H9 (cell line): ENCODE results near the gene ADAMTS2. TPM values are rescaled to one million over a fixed set of nuclear protein-coding genes. Genes with fewer than 3 reads are reported as not detected.

Source experiments
- DNase-seq: peaks from one replicate; pipeline ENCODE4 v3.0.0-alpha.2; 2017
- H2AFZ ChIP-seq: one replicate; pipeline ENCODE4 v1.6.1; 2013; ENCODE audit warnings: mild to moderate bottlenecking, low read length, control low read depth, moderate library complexity
- H2AK5ac ChIP-seq: 2 replicates; pipeline ENCODE4 v1.6.1; 2013; ENCODE audit warnings: low read length, control low read depth, mixed read lengths; ENCODE audit not compliant: insufficient read length
- H2BK120ac ChIP-seq: one replicate; pipeline ENCODE4 v1.6.1; 2013; ENCODE audit warnings: low read depth, mild to moderate bottlenecking, low read length, control low read depth, inconsistent platforms; ENCODE audit not compliant: poor library complexity, severe bottlenecking
- H2BK12ac ChIP-seq: 2 replicates; pipeline ENCODE4 v1.6.1; 2013; ENCODE audit warnings: low read length, control low read depth, mixed read lengths, low read depth; ENCODE audit not compliant: insufficient read length
- H2BK15ac ChIP-seq: 2 replicates; pipeline ENCODE4 v1.6.1; 2013; ENCODE audit warnings: low read depth, low read length, control low read depth
- H2BK20ac ChIP-seq: one replicate; pipeline ENCODE4 v1.6.1; 2013; ENCODE audit warnings: low read depth, mild to moderate bottlenecking, low read length, control low read depth, inconsistent platforms; ENCODE audit not compliant: poor library complexity, severe bottlenecking
- H2BK5ac ChIP-seq: 2 replicates; pipeline ENCODE4 v1.6.1; 2013; ENCODE audit warnings: low read length, control low read depth, mixed read lengths; ENCODE audit not compliant: insufficient read length
- H3K14ac ChIP-seq: 2 replicates; pipeline ENCODE4 v1.6.1; 2013; ENCODE audit warnings: low read length, control low read depth; ENCODE audit not compliant: insufficient read depth
- H3K18ac ChIP-seq: 2 replicates; pipeline ENCODE4 v1.6.1; 2013; ENCODE audit warnings: low read depth, mild to moderate bottlenecking, mixed read lengths, low read length, control low read depth; ENCODE audit not compliant: insufficient read length
- H3K23ac ChIP-seq: 2 replicates; pipeline ENCODE4 v1.6.1; 2013; ENCODE audit warnings: low read length, control low read depth, mixed read lengths, low read depth; ENCODE audit not compliant: insufficient read length
- H3K23me2 ChIP-seq: 2 replicates; pipeline ENCODE4 v1.6.1; 2013; ENCODE audit warnings: low read depth, mild to moderate bottlenecking, mixed read lengths, low read length, control low read depth; ENCODE audit not compliant: insufficient read length, poor library complexity, severe bottlenecking
- H3K27ac ChIP-seq: 2 replicates; pipeline ENCODE4 v1.5.1; 2013; ENCODE audit warnings: low read length, control low read depth, mixed read lengths, low read depth; ENCODE audit not compliant: insufficient read length
- H3K27me3 ChIP-seq: 2 replicates; pipeline ENCODE4 v1.6.1; 2013; ENCODE audit warnings: low read length, control low read depth, inconsistent platforms; ENCODE audit not compliant: insufficient read depth
- H3K4ac ChIP-seq: 2 replicates; pipeline ENCODE4 v1.6.1; 2013; ENCODE audit warnings: low read depth, mild to moderate bottlenecking, control low read depth, inconsistent platforms, low read length, moderate library complexity
- H3K4me1 ChIP-seq: 2 replicates; pipeline ENCODE4 v1.6.1; 2013; ENCODE audit warnings: low read length, control low read depth, inconsistent platforms; ENCODE audit not compliant: insufficient read depth
- H3K4me2 ChIP-seq: 2 replicates; pipeline ENCODE4 v1.6.1; 2013; ENCODE audit warnings: low read length, control low read depth, mixed read lengths; ENCODE audit not compliant: insufficient read length, insufficient read depth
- H3K56ac ChIP-seq: 2 replicates; pipeline ENCODE4 v1.6.1; 2013; ENCODE audit warnings: low read depth, mild to moderate bottlenecking, mixed read lengths, low read length, control low read depth; ENCODE audit not compliant: insufficient read length
- H3K79me1 ChIP-seq: 2 replicates; pipeline ENCODE4 v1.6.1; 2013; ENCODE audit warnings: low read depth, mild to moderate bottlenecking, moderate library complexity, low read length, control low read depth, inconsistent platforms; ENCODE audit not compliant: insufficient read depth, poor library complexity, severe bottlenecking
- H3K79me2 ChIP-seq: 2 replicates; pipeline ENCODE4 v1.6.1; 2013; ENCODE audit warnings: low read length, control low read depth, inconsistent platforms; ENCODE audit not compliant: insufficient read depth
- H3K9ac ChIP-seq: 2 replicates; pipeline ENCODE4 v1.6.1; 2013; ENCODE audit warnings: low read length, control low read depth, mixed read lengths; ENCODE audit not compliant: insufficient read length; ENCODE audit errors: extremely low read depth
- H3K9me3 ChIP-seq: one replicate; pipeline ENCODE4 v1.6.1; 2013; ENCODE audit warnings: low read depth, low read length, inconsistent platforms; ENCODE audit not compliant: control insufficient read depth
- H3T11ph ChIP-seq: one replicate; pipeline ENCODE4 v1.6.1; 2013; ENCODE audit warnings: mild to moderate bottlenecking, low read length, control low read depth, inconsistent platforms
- H4K20me1 ChIP-seq: one replicate; pipeline ENCODE4 v1.6.1; 2013; ENCODE audit not compliant: control insufficient read depth, insufficient read length, insufficient read depth
- H4K5ac ChIP-seq: 2 replicates; pipeline ENCODE4 v1.6.1; 2013; ENCODE audit warnings: low read depth, mild to moderate bottlenecking, mixed read lengths, low read length, control low read depth; ENCODE audit not compliant: insufficient read length
- H4K8ac ChIP-seq: replicated peaks from 2 replicates; pipeline ENCODE4 v1.6.1; 2013; ENCODE audit warnings: low read length, control low read depth, mixed read lengths, low read depth; ENCODE audit not compliant: insufficient read length
- H4K91ac ChIP-seq: 2 replicates; pipeline ENCODE4 v1.6.1; 2013; ENCODE audit warnings: low read depth, mild to moderate bottlenecking, moderate library complexity, mixed read lengths, low read length, control low read depth; ENCODE audit not compliant: insufficient read length
- H3K27ac Mint-ChIP-seq, 3 experiments: 2 replicates in 2 of 3; 3 replicates in 1 of 3; pipeline ENCODE4 v1.8.0; 2020 to 2021; ENCODE audit warnings: mixed read lengths in 3 of 3, mild to moderate bottlenecking in 1 of 3, moderate library complexity in 1 of 3
- H3K27me3 Mint-ChIP-seq: 2 replicates; pipeline ENCODE4 v1.8.0; 2021; ENCODE audit warnings: low read depth, mild to moderate bottlenecking, moderate library complexity, mixed read lengths
- H3K36me3 Mint-ChIP-seq, 3 experiments: 2 replicates in 2 of 3; 3 replicates in 1 of 3; pipeline ENCODE4 v1.8.0; 2020 to 2021; ENCODE audit warnings: low read depth in 3 of 3, mixed read lengths in 3 of 3; ENCODE audit not compliant: insufficient read depth in 1 of 3
- H3K4me1 Mint-ChIP-seq, 2 experiments: 2 replicates each; pipeline ENCODE4 v1.8.0; 2020; ENCODE audit warnings: mixed read lengths in 2 of 2
- H3K4me3 Mint-ChIP-seq, 2 experiments: 2 replicates in 1 of 2; 3 replicates in 1 of 2; pipeline ENCODE4 v1.8.0; 2020 to 2021; ENCODE audit warnings: mild to moderate bottlenecking in 2 of 2, mixed read lengths in 2 of 2, moderate library complexity in 1 of 2
- H3K9me3 Mint-ChIP-seq, 2 experiments: 2 replicates in 1 of 2; 3 replicates in 1 of 2; pipeline ENCODE4 v1.8.0; 2020; ENCODE audit warnings: mild to moderate bottlenecking in 2 of 2, mixed read lengths in 2 of 2, moderate library complexity in 1 of 2
- WGBS: extraction: QIAGEN DNeasy Blood & Tissue Kit; methylation state at CpG from one replicate; pipeline ENCODE4 v1.1.7; 2013; ENCODE audit warnings: missing lambda C conversion rate, low lambda C conversion rate, mixed read lengths; ENCODE audit not compliant: insufficient read length; ENCODE audit errors: extremely low coverage; 5-methylcytosine and 5-hydroxymethylcytosine counted together
- total RNA-seq: library from RNA; stranded (reverse); gene quantifications from 2 replicates; pipeline ENCODE4 v1.2.1, GENCODE V29; 2021
- TF ChIP-seq, protein P1 (sequence below): fragments of 200-600 bp; sonication (generic); conservative IDR thresholded peaks from 3 replicates; pipeline ENCODE4 v1.8.0; 2021; ENCODE audit warnings: antibody characterized with exemption, mild to moderate bottlenecking

Gene ADAMTS2
- total RNA-seq, 1 experiment from 2014 or later = 5.4 TPM

- DNase-seq = no peak
Observed at GRCh38 chr5:179132586-179133355, 212.5 kb downstream of the ADAMTS2 start.

More at GRCh38 chr5:179132586-179133355, 212.5 kb downstream of the ADAMTS2 start:
- H3K36me3 Mint-ChIP-seq = peaks cover 2 to 32% (median 6%) of the 10 kb centered on the region in 3 experiments; a peak in 6 of 7 replicates
- Histone ChIP-seq H3K23me2 (no peaks in the 10 kb centered on the region), H2BK120ac (no peak overlapping the region), H3K9me3 (no peaks in the 10 kb centered on the region), H3T11ph (no peak overlapping the region), H4K8ac (no peak overlapping the region), H2AK5ac (no peak overlapping the region), H4K91ac (no peak overlapping the region), H2BK5ac (no peak overlapping the region), H2BK20ac (no peak overlapping the region), H4K20me1 (no peaks in the 10 kb centered on the region), H3K23ac (no peak overlapping the region), H2BK15ac (no peak overlapping the region), H3K27me3 (no peaks in the 10 kb centered on the region), H3K18ac (no peak overlapping the region), H3K14ac (no peak overlapping the region), H3K4ac (no peak overlapping the region), H4K5ac (no peak overlapping the region), H3K56ac (no peak overlapping the region), H2AFZ (no peak overlapping the region), H3K79me1 (no peaks in the 10 kb centered on the region), H2BK12ac (no peak overlapping the region), H3K4me2 (no peak overlapping the region), H3K4me1 (no peaks in the 10 kb centered on the region), H3K27ac (no peak overlapping the region), H3K79me2 (no peaks in the 10 kb centered on the region), H3K9ac (no peak overlapping the region)
- peak overlapping the region in 1 of 2 experiments; percentile 53; a peak in 2 of 5 replicates for H3K4me3 Mint-ChIP-seq
- peaks cover 9 to 50% of the 10 kb centered on the region in 2 experiments for H3K9me3 Mint-ChIP-seq
- H3K27ac Mint-ChIP-seq = no peak overlapping the region; a peak in 1 of 7 replicates
- no peaks in the 10 kb centered on the region for H3K4me1 Mint-ChIP-seq
- no CpG with 5 or more reads among the region's 23 CpGs for WGBS
- no peaks in the 10 kb centered on the region for H3K27me3 Mint-ChIP-seq
- TF ChIP-seq, protein P1, sequence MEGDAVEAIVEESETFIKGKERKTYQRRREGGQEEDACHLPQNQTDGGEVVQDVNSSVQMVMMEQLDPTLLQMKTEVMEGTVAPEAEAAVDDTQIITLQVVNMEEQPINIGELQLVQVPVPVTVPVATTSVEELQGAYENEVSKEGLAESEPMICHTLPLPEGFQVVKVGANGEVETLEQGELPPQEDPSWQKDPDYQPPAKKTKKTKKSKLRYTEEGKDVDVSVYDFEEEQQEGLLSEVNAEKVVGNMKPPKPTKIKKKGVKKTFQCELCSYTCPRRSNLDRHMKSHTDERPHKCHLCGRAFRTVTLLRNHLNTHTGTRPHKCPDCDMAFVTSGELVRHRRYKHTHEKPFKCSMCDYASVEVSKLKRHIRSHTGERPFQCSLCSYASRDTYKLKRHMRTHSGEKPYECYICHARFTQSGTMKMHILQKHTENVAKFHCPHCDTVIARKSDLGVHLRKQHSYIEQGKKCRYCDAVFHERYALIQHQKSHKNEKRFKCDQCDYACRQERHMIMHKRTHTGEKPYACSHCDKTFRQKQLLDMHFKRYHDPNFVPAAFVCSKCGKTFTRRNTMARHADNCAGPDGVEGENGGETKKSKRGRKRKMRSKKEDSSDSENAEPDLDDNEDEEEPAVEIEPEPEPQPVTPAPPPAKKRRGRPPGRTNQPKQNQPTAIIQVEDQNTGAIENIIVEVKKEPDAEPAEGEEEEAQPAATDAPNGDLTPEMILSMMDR = 0 out of 3 replicates have a peak, but pooled peaks have one; percentile 10
